HFF-Myc (cell line): Measurements from ENCODE around the gene MSH3.
A peak's percentile ranks its signal among the peaks of the same experiment; 100 is the strongest.
"Not testable (repeated sequence)": the region's sequence is repeated elsewhere in the genome, so short reads cannot be mapped to it uniquely, and the experiment has no call there.

Experiments used
- DNase-seq: peaks from one replicate; pipeline ENCODE4 v3.0.0-alpha.2; 2011; ENCODE audit warnings: low read depth; ENCODE audit errors: extremely low read depth
- H3K4me3 ChIP-seq: replicated peaks from 2 replicates; pipeline ENCODE4 v1.5.1; 2011; ENCODE audit warnings: low read depth, mild to moderate bottlenecking, control low read depth, low read length
- TF ChIP-seq, protein P1 (sequence below): IDR thresholded peaks from 2 replicates; pipeline ENCODE4 v1.5.1; 2012; ENCODE audit warnings: mild to moderate bottlenecking, low read depth, low read length, control low read depth; ENCODE audit errors: missing control alignments

MSH3 gene

DNA sequence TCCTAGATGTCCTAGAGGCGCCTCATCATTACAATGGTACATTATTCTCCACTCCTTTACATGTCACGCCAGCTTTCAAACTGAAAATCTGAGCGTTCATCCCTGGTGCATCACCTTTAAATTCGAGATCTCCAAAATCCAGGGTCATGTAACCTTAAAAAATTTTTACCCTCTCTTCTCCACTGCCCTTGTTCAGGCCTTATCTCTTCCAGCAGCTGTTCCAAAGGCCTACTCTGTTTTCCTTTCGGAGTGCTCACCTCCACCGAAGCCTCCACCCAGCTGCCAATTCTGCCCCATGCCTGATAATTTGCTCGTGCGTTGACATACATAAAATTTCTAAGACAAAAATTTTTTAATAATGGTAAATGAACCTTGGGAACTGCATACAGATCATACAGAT lies 950 bp upstream of the MSH3 start:
- H3K4me3 ChIP-seq = peak overlapping the region; percentile 80
- TF ChIP-seq, protein P1, sequence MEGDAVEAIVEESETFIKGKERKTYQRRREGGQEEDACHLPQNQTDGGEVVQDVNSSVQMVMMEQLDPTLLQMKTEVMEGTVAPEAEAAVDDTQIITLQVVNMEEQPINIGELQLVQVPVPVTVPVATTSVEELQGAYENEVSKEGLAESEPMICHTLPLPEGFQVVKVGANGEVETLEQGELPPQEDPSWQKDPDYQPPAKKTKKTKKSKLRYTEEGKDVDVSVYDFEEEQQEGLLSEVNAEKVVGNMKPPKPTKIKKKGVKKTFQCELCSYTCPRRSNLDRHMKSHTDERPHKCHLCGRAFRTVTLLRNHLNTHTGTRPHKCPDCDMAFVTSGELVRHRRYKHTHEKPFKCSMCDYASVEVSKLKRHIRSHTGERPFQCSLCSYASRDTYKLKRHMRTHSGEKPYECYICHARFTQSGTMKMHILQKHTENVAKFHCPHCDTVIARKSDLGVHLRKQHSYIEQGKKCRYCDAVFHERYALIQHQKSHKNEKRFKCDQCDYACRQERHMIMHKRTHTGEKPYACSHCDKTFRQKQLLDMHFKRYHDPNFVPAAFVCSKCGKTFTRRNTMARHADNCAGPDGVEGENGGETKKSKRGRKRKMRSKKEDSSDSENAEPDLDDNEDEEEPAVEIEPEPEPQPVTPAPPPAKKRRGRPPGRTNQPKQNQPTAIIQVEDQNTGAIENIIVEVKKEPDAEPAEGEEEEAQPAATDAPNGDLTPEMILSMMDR = no peak
- no peak for DNase-seq

DNA sequence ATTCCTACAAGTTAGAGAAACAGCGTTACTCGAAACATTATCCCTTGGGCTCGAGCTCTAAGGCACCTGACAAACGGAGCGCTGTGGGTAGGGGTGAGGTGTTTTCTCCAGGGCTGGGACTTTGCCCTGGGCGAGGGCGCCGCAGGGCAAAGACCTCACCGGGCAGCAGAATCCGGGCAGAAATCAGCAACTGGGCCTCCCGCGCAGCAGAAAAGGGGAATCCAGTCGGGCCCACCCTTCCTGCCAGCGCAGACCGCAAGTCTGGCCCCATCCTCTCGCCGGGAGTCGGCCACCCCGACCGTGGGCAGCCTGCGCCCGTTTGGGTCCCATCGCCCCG lies 430 bp upstream of the MSH3 start:
- DNase-seq = no peak
- H3K4me3 ChIP-seq = peak overlapping the region; percentile 80
- TF ChIP-seq, protein P1 = no peak

DNA sequence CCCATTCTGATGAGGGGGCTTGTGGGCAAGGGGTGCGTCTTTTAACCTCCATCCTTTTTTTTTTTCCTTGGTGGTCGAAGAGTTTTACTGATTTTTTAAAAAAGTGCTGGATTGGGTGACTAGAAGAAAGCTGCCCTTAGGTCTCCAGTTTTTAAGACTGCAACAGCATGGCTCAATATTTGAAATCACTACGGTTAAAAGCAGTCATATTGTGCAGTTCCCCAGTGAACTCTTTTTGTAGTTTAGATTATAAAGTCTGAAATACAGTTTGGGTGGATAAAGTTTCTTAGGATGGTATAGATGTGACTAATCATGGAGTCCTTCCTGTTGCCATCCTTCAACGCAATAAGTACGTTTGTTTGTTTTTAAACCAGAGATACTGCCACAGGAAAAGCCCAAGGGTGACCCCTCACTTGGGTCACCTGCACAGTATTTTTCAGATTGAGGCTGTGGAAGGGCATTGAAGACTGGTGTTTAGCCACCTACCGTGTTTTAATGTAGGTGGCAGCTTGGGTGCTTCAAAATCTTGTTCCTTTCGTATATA lies 851 bp downstream of the MSH3 start:
- no peak for DNase-seq
- TF ChIP-seq, protein P1 = no peak
- peak overlapping the region; percentile 80 for H3K4me3 ChIP-seq

DNA sequence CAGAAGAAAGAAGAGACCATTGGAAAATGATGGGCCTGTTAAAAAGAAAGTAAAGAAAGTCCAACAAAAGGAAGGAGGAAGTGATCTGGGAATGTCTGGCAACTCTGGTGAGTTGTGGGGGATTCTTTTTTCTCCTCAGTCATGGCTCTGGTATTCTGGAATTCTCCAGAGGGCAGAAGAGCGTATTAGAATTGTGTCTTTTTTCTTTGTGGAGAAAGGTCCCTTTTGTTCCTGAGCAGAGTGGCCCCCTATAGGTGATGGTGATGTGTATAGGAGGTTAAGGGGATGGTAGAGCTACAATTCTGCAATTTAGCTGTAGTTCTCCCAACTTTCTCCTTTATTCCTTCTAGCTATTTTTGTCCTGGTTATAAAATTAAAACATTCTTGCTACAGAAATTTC lies 2.0 kb downstream of the MSH3 start:
- TF ChIP-seq, protein P1 = peak; percentile 18
- no peak for DNase-seq
- H3K4me3 ChIP-seq = no peak overlapping the region

DNA sequence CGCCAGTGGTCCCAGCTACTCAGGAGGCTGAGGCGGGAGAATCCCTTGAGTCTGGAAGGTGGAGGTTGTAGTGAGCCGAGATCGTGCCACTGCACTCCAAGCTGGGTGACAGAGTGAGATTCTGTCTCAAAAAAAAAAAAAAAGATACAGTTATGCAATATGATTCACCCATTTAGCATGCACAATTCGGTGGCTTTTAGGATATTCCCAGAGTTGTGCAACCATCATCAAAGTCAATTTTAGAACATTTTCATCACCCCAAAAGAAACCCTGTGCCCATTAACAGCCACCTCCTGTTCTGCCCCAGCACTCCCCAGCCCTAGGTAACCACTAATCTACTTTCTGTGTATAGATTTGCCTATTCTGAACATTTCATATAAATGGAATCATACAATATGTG lies 4.7 kb downstream of the MSH3 start:
- TF ChIP-seq, protein P1 = no peak
- no peak for DNase-seq
- H3K4me3 ChIP-seq = no peak overlapping the region

DNA sequence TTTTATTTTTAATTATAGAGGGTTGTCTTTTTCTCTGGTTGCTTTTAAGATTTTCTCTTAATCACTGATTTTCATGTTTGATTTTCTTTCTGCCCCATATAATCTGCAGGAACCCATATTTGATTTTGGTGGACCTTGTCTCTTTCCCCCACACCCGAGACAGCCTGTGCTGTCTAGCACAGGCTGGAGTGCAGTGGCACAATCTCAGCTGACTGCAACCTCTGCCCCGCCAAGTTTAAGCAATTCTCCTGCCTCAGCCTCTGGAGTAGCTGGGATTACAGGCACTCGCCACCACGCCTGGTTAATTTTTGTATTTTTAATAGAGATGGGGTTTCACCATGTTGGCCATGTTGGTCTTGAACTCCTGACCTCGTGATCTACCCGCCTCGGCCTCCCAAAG lies 6.2 kb downstream of the MSH3 start:
- DNase-seq, H3K4me3 ChIP-seq: not testable (repeated sequence)

DNA sequence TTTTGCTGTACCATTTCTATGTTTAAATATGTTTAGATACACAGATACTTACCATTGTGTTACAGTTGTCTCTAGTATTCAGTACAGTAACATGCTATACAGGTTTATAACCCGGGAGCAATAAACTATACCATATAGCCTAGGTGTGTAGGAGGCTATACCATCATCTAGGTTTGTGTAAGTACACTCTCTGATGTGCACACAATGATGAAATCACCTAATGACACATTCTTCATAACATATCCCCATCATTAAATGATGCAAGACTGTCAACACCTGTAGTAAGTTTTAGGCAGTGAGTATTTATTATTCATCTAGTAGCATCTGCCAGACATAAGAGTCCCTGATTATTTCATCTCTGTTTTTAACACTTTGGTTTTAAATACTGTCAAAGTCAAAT lies 7.7 kb downstream of the MSH3 start:
- DNase-seq = no peak
- TF ChIP-seq, protein P1 = no peak
- H3K4me3 ChIP-seq = no peak overlapping the region
